ENCODE measurements around the gene HSD17B14.

Gene HSD17B14

GRCh38 chr19:48822514-48822913, 13.8 kb downstream of the HSD17B14 start:
- no peak for DNase-seq

GRCh38 chr19:48821633-48822032, 14.7 kb downstream of the HSD17B14 start:
- no peak for DNase-seq

GRCh38 chr19:48819366-48819816, 16.9 kb downstream of the HSD17B14 start:
- DNase-seq = no peak

- DNase-seq = no peak
Observed at GRCh38 chr19:48818234-48818820, 18.0 kb downstream of the HSD17B14 start.

- DNase-seq = no peak
Observed at GRCh38 chr19:48817585-48818124, 18.6 kb downstream of the HSD17B14 start.

- DNase-seq = no peak
Observed at GRCh38 chr19:48815870-48816501, 20.3 kb downstream of the HSD17B14 start.

DNA sequence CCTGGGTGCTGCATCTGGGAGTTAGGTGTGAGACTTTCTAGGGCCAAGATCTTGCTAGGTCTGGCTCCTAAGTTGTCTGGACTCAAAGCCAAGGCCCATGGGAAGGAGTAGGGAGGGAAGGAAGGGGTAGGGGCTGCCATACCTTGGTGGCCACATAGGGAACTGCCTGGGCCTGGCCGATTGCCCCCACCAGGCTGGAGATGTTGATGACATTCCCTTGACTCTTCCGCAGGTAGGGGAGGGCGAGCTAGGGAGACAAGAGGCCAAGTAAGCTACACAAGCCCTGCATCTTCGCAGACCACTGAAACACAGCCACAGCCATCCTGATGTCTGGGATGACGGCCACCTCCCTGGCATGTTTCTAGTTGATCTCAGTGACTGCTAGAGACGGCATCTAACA, 21.4 kb downstream of the HSD17B14 start:
- no peak for DNase-seq

GRCh38 chr19:48813123-48813913, 23.0 kb downstream of the HSD17B14 start:
- DNase-seq = no peak

- peak; percentile 88 for DNase-seq
Observed at GRCh38 chr19:48812094-48812929, 24.0 kb downstream of the HSD17B14 start.

- no peak for DNase-seq
Observed at GRCh38 chr19:48810151-48810550, 26.1 kb downstream of the HSD17B14 start.

DNA sequence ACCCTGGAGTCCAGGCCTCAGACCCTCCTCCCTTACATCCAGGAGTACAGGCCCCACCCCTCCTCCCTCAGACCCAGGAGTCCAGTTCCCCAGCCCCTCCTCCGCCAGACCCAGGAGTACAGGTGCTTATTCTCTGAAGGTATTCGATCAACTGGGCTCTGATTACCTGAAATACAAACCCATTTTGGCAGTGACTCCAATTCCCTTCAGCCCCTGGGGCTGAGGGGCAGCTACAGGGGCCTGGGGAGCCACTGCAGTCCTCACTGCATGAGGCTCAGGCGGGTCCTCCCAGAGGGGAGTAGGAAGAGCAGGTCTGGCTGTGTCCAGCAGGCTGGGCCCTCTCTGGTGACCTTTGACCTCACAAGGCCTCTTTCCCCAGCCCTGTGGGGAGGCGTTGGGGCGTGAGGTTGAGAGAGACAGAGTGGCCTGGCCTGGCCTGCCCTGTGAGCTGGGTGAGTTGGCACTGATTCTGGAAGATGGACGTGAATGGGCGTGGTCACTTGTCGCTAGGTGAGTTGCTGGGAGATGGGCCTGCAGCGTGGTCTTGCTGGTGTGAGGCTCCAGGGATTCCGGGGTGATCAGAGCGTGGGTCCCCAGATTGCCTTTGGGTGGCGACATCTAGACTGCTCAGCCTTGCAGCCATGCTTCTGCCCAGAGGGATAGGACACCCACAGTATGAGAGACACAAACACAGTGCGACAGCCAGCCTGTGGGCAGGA, 28.5 kb downstream of the HSD17B14 start:
- no peak for DNase-seq

- DNase-seq = no peak
Observed at GRCh38 chr19:48806818-48807589, 29.3 kb downstream of the HSD17B14 start.

DNA sequence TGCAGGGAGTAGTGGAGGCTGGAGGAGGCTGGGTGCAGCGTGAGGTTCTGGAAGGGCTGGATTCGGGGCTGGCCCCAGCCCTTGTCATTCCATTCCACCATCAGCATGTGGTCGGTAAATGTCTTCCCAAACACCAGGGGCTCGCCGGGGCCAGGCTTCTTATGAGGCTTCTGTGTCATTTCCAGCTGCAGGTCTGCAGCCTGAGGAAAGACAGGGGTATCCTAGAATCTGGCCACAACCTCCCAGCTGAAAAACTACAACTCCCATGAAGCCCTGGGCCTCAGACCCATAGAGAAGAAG, 29.8 kb downstream of the HSD17B14 start:
- peak; percentile 38 for DNase-seq

- no peak for DNase-seq
Observed at GRCh38 chr19:48805452-48805851, 30.8 kb downstream of the HSD17B14 start.

- no peak for DNase-seq
Observed at GRCh38 chr19:48804496-48804895, 31.8 kb downstream of the HSD17B14 start.

DNA sequence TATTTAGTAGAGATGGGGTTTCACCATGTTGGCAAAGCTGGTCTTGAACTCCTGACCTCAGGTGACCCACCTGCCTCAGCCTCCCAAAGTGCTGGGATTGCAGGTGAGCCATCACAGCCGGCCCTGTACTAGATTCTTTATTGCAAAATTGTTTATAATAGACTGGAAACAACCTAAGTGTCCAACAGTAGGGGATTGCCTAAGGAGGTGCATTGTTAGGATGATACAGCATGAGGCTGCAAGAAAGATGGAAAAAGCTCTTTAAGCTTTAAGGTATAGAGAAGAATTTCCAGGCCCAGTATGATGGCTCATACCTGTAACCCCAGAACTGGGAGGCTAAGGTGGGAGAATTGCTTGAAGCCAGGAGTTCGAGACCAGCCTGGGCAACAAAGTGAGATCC, 33.7 kb downstream of the HSD17B14 start:
- DNase-seq = no peak

- no peak for DNase-seq
Observed at GRCh38 chr19:48799358-48800300, 36.7 kb downstream of the HSD17B14 start.

GRCh38 chr19:48798937-48799336, 37.4 kb downstream of the HSD17B14 start:
- peak; percentile 35 for DNase-seq

DNA sequence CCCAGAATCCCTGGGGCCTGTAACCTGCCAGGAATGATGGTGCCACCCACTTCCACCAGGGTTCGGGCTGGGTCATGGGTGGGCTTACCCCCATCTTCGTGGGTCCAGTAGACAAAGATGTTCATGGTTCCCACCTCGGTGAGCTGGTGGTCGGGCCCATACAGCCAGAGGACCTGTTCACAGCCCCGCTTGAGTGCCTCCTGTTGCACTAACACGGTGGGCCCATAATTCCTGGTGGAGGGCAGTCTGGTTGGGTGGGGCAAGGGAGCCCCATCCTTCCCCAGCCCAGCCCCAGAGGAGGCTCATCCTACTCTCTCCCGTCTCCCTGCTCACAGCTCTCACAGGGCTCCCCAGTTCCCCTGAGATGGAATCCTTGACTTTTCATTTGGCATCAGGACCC, 39.2 kb downstream of the HSD17B14 start:
- DNase-seq = no peak

All from NCI-H2171 (cell line).